GM18951 (cell line): ENCODE results near the gene VAC14.

Experiments
- POLR2A ChIP-seq: IDR thresholded peaks from 4 replicates; pipeline ENCODE4 v1.6.1; 2011; ENCODE audit warnings: mild to moderate bottlenecking; ENCODE audit not compliant: insufficient read length, insufficient read depth; ENCODE audit errors: extremely low read depth
- in situ Hi-C: fragments of 300-500 bp; cut with MboI; formaldehyde crosslinking; loops from one replicate; pipeline ENCODE4 v1.12.0; 2022; ENCODE audit warnings: low sequenced_read_pairs, mixed read lengths, inconsistent platforms; ENCODE audit not compliant: unreplicated experiment

The VAC14 gene

DNA sequence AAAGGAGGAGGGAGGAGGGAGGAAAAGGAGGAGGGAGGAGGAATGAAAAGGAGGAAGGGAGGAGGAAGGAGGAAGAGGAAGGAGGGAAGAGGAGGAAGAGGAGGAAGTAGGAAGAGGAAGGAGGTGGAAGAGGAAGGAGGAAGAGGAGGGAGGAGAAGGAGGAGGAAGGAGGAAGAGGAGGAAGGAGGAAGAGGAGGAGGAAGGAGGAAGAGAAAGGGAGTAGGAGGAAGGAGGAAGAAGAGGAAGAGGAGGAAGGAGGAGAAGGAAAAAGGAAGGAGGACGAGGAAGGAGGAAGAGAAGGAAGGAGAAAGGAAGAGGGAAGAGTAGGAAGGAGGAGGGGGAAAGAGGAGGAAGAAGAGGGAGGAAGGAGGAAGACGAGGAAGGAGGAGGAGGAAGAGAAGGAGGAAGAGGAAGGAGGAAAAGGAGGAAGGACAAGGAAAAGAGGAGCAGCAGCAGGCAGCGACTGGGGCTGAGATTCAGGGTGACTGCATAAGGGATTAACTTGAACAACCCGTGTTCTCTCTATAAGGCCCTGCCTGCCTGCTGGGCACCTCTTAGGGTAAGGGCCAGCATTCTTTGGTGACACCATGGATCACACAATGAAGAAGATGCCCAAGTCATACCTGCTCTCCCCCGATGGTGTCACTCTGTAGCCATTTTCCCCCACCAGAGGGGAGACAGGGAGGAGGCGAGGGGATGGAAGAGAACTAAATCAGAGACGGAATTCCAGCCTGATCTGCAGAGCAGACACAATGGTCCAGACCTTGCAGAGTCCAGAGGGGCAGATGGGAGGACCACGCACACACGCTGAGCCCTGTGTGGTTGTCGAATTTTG is 156.0 kb downstream of the VAC14 start:
- in situ Hi-C loops: loop anchor here (25.0 kb wide), 1 partner anchor 483 kb away; the partner anchor contains the start of gene CLEC18C
- TF ChIP-seq POLR2A: no peak

DNA sequence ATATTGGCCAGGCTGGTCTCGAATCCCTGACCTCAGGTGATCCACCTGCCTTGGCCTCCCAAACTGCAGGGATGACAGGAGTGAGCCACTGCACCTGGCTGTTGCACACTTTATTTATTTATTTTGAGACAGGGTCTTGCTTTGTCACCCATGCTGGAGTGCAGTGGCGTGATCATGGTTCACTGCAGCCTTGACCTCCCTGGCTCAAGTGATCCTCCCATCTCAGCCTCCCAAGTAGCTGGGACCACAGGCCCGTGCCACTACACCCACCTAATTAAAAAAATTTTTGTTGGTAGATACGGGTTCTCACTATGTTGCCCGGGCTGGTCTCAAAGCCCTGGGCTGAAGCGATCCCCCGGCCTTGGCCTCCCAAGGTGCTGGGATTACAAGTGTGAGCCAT is 157.7 kb downstream of the VAC14 start:
- in situ Hi-C loops: loop anchor here (25.0 kb wide), 1 partner anchor 481 kb away; the partner anchor contains the start of gene CLEC18C

DNA sequence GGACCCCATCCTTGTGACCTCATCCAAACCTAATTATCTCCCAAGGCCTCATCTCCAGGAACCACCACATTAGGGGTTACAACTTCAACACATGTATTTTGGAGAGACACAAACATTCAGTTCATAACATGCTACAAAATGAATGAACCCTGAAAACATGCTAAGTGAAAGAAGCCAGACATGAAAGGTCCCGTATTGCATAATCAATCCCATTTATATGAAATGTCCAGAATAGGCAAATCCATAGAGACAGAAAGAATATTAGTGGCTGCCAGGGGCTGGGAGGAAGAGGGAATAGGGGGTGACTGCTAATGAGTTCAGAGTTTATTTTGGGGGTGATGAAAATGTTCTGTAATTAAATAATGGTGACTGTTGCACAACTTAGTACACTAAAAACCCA is 158.3 kb downstream of the VAC14 start:
- TF ChIP-seq POLR2A: no peak
- in situ Hi-C loops: loop anchor here (25.0 kb wide), 1 partner anchor 480 kb away; the partner anchor contains the start of gene CLEC18C

DNA sequence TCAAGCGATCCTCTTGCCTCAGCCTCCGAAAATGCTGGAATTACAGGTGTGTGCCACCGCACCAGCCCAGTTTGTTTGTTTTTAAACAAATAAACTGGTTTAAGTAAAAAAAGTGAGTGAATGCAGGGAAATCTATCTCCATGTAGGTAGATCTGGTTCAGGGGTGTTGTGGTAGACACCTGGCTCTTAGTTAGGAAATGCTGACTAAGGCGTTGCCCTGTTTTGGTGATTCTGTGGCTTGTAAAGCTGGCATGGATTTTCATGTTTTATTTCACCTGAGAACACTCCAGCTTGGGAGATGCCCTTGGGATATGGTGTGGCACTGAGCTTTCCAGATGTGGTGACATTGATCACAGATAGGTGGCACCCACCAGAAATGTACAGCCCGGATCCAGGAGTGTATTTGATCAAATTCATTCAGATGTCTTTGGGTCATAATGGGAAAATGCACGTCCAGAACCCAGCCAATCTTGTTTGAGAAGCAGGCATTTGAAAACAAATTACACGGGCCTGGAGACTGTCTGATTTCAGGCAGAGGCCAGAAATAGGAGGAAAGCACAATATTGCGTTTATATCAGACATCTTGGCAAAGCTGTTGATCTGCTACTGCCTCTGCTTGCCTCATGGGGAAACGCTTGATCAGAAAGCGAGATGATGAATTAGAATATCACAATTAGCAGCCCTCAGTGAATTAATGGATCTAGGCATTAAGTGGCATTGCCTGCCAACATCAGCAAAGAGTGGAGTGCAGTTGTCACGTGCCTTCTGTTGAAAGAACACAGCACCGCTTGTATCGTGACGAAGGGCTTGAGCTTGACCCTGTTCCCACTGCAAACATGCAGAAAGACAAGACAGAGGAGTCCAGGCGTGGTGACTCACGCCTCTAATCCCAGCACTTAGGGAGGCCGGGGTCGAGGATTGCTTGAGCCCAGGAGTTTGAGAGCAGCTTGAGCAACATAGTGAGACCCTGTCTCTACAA is 161.9 kb downstream of the VAC14 start:
- in situ Hi-C loops: loop anchor here (25.0 kb wide), 1 partner anchor 477 kb away; the partner anchor contains the start of gene CLEC18C
- no peak for TF ChIP-seq POLR2A
